GM18507 (cell line): Measurements from ENCODE around the gene L3MBTL2.

Source experiments
- DNase-seq: peaks from one replicate; pipeline ENCODE4 v3.0.0; 2011; ENCODE audit warnings: low read depth; ENCODE audit not compliant: insufficient read length; ENCODE audit errors: extremely low spot score
- FAIRE-seq: peaks from 2 replicates; lab custom pipeline; 2011; peaks lifted over from hg19 to GRCh38; lab: Jason Lieb, UNC

L3MBTL2 gene

GRCh38 chr22:41260871-41261270 lies 55.8 kb downstream of the L3MBTL2 start:
- no peak for DNase-seq
- FAIRE-seq, result no peak

GRCh38 chr22:41261541-41262249 lies 56.6 kb downstream of the L3MBTL2 start:
- FAIRE-seq (no peak), DNase-seq (no peak)

DNA sequence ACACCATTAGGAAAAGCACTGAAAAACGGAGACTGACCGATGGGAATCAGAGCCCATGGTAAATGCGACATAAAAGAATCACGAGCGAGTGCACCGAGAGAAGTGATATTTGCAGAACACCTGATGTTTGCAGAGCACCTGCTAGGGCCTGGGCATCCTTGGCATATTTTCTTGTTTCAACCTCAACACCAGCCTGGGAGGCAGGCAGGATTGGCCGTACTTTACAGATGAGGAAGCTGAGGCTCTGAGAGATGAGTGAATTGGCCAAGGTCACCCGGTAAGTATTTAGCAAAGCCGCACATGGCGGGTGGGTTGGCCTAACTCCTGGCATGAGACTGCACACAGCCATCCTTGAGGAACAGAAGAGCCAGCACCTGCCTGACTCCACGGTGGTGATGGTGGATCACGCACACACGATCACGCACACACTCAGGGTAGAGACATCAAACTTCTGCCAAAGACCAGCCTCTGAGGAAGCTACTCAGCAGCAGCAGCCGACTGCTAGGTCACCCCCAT lies 57.2 kb downstream of the L3MBTL2 start:
- DNase-seq (no peak), FAIRE-seq (no peak)

GRCh38 chr22:41263704-41264103 lies 58.6 kb downstream of the L3MBTL2 start:
- FAIRE-seq (no peak), DNase-seq (no peak)

GRCh38 chr22:41264408-41264941 lies 59.4 kb downstream of the L3MBTL2 start:
- DNase-seq (no peak), FAIRE-seq (no peak)

- no peak for FAIRE-seq
- no peak for DNase-seq
These were observed 62.8 kb downstream of the L3MBTL2 start for GRCh38 chr22:41267958-41268357.

DNA sequence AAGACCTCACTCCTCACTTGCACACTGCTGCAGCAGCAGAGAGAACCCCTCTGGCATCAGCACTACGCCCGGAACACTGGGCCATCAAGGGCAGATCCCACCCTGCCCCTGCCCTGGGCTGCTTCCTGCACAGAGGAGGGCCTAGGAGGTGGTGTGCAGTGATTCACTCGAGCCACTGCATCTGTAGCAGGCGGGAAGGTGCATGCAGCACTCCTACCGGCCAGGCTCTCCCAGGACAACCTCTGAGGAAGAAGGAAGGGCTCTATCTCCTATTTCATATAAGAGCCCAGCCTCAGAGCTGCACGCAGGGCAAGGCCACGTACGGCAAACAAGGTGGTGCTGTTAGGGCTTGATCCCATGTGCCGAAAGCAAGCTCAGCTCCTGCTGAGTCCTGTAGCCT lies 66.7 kb downstream of the L3MBTL2 start:
- no peak for DNase-seq
- no peak for FAIRE-seq

- no peak for FAIRE-seq
These were observed 68.0 kb downstream of the L3MBTL2 start for GRCh38 chr22:41273128-41273527.

DNA sequence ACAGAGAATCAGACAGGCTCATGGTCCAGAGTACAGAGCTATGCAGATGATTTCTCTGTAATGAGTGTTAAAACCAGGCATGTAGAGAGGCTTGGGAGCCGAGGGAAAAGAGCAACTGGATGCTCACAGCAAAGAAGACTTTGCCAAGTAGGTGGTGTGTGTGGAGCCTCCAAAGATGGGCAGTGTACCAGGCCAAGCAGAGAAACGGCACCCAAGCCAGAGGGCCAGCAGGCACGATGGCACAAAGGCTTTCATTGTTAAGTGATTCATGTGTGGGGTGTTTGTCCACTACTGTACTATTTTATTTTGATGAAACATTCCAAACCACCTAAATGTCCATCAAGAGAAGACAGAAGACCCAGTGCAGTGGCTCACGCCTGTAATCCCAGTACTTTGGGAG lies 69.7 kb downstream of the L3MBTL2 start:
- DNase-seq, result no peak
- no peak for FAIRE-seq

More at GRCh38 chr22:41273128-41273527, 68.0 kb downstream of the L3MBTL2 start:
- DNase-seq, result no peak

- no peak for FAIRE-seq
- no peak for DNase-seq
These were observed 75.0 kb downstream of the L3MBTL2 start for GRCh38 chr22:41280065-41280464.

DNA sequence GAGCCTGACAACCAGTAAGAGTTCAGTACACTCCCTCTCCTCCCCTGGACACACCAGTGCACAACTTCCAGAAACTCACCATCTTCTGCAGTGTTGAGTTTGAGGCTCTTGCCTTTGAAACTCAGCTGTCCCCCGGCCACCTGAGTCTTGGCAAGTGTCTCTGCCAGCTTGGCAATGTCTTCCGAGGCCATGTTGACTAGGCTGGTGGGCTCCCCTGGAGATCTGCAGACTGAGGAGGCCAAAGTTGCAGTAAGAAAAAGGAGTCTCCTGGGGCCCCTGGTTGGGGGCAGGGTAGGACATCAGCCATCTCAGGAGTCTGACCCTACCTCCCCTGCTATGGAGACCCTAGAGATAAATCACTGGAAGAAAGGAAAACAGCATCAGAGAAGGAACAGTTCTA lies 75.7 kb downstream of the L3MBTL2 start:
- DNase-seq (no peak), FAIRE-seq (no peak)
